DND-41 (cell line): ENCODE data around the gene PADI2.

Experiments used
- EZH2 ChIP-seq: IDR thresholded peaks from 3 replicates; pipeline ENCODE4 v1.6.1; 2012; ENCODE audit warnings: borderline replicate concordance, low read depth, mild to moderate bottlenecking, moderate library complexity, low read length, inconsistent platforms; ENCODE audit not compliant: severe bottlenecking
- TF ChIP-seq, protein P1 (sequence below): IDR thresholded peaks from 2 replicates; pipeline ENCODE4 v1.5.1; 2012; ENCODE audit warnings: borderline replicate concordance, low read length, moderate library complexity, mild to moderate bottlenecking; ENCODE audit not compliant: poor library complexity, severe bottlenecking; ENCODE audit errors: extremely low read depth

DNA sequence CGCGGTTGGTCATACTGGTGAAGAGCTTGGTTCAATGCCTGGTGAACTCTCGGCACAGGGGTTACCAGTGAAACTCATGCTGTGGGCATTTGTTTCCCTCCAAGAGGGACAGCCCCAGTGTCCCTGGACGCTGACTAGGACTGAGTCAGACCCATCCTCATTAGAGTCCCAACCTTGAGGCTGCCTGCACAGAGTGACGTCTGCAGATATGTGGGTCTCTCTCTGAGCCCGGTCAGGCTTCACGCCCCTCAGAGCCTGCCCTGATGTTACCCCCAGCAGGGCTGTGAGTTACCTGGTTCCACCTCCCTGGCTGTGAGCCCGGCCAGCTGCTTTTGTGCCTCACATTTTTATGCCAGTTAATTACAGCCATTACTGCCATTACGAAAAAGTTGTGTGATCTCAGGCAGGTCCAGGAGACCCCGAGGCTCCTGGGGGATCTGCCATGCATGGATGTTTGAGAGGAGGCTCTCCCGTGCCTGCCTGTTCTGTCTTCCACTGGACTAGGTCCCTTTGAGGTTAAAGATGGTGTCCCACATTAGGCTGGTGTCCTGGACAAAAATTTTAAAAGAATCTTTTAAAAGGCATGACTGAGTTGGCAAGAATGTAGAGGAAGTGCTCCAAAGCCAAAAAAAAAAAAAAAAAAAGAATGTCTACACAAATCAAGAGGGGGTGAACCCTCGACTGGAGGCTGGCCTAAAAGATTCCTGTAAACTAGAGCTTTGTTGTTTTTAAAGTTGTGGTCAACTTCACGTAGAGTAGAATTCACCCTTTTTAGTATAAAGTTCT lies 49.0 kb upstream of the PADI2 start:
- TF ChIP-seq, protein P1, sequence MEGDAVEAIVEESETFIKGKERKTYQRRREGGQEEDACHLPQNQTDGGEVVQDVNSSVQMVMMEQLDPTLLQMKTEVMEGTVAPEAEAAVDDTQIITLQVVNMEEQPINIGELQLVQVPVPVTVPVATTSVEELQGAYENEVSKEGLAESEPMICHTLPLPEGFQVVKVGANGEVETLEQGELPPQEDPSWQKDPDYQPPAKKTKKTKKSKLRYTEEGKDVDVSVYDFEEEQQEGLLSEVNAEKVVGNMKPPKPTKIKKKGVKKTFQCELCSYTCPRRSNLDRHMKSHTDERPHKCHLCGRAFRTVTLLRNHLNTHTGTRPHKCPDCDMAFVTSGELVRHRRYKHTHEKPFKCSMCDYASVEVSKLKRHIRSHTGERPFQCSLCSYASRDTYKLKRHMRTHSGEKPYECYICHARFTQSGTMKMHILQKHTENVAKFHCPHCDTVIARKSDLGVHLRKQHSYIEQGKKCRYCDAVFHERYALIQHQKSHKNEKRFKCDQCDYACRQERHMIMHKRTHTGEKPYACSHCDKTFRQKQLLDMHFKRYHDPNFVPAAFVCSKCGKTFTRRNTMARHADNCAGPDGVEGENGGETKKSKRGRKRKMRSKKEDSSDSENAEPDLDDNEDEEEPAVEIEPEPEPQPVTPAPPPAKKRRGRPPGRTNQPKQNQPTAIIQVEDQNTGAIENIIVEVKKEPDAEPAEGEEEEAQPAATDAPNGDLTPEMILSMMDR, result no peak
- no peak for TF ChIP-seq EZH2
